IMR-90 (cell line): ENCODE results near the gene CDHR3. TPM values are rescaled to one million over a fixed set of nuclear protein-coding genes. Genes with fewer than 3 reads are reported as not detected.
A peak's percentile ranks its signal among the peaks of the same experiment; 100 is the strongest.

Experiments
- ATAC-seq: fragments of 200-7000 bp; cut with Tn5 transposase; 2 replicates; pipeline ENCODE4 v1.9.1; 2020; ENCODE audit warnings: low read depth, mild to moderate bottlenecking, moderate library complexity
- BruUV-seq: library from RNA; stranded (reverse); fragments of 400-500 nt; replicated peaks from 2 replicates; lab custom pipeline; 2021; lab: Mats Ljungman, UMichigan
- CTCF ChIA-PET: fragments of 300-600 bp; formaldehyde crosslinking; extraction: SDS; loops from one replicate; lab custom pipeline; 2021; ENCODE audit warnings: antibody characterized with exemption; lab: Yijun Ruan, JAX
- POLR2A ChIA-PET: fragments of 300-600 bp; sonication (Branson Sonifier 250); formaldehyde crosslinking; loops from one replicate; lab custom pipeline; 2022; ENCODE audit warnings: antibody characterized with exemption; ENCODE audit not compliant: unreplicated experiment; lab: Charles Lee
- DNase-seq: peaks from one replicate; pipeline ENCODE4 v3.0.0; 2013
- H2AFZ ChIP-seq: replicated peaks from 2 replicates; pipeline ENCODE3; 2013; ENCODE audit warnings: low read length, mild to moderate bottlenecking; ENCODE audit not compliant: poor library complexity
- H2AK5ac ChIP-seq: 2 replicates; pipeline ENCODE4 v1.6.1; 2013; ENCODE audit warnings: low read depth, low read length, inconsistent platforms
- H2AK9ac ChIP-seq: replicated peaks from 2 replicates; pipeline ENCODE3; 2013; ENCODE audit warnings: mild to moderate bottlenecking, low read depth, low read length, moderate library complexity; ENCODE audit not compliant: poor library complexity
- H2BK120ac ChIP-seq: 2 replicates; pipeline ENCODE4 v1.6.1; 2013; ENCODE audit warnings: low read depth, low read length, inconsistent platforms
- H2BK15ac ChIP-seq: 3 replicates; pipeline ENCODE4 v1.6.1; 2013; ENCODE audit warnings: low read depth, low read length, inconsistent platforms
- H2BK20ac ChIP-seq: 2 replicates; pipeline ENCODE4 v1.6.1; 2013; ENCODE audit warnings: low read depth, mild to moderate bottlenecking, inconsistent platforms, low read length, moderate library complexity
- H2BK5ac ChIP-seq: 2 replicates; pipeline ENCODE4 v1.6.1; 2013; ENCODE audit warnings: mild to moderate bottlenecking, low read depth, low read length, inconsistent platforms; ENCODE audit not compliant: poor library complexity, severe bottlenecking
- H3K14ac ChIP-seq: replicated peaks from 2 replicates; pipeline ENCODE4 v1.6.1; 2013; ENCODE audit warnings: low read depth, low read length, inconsistent platforms
- H3K18ac ChIP-seq: 2 replicates; pipeline ENCODE4 v1.6.1; 2013; ENCODE audit warnings: low read depth, low read length, control low read depth
- H3K23ac ChIP-seq: 2 replicates; pipeline ENCODE4 v1.6.1; 2013; ENCODE audit warnings: low read depth, low read length, inconsistent platforms
- H3K27ac ChIP-seq: 2 replicates; pipeline ENCODE4 v1.5.1; 2013; ENCODE audit warnings: mild to moderate bottlenecking, control low read depth, low read length; ENCODE audit not compliant: insufficient read depth
- H3K27me3 ChIP-seq: 2 replicates; pipeline ENCODE4 v1.6.1; 2013; ENCODE audit warnings: low read length; ENCODE audit not compliant: control insufficient read depth, insufficient read depth
- H3K36me3 ChIP-seq: 2 replicates; pipeline ENCODE4 v1.6.1; 2013; ENCODE audit warnings: low read length, mixed read lengths; ENCODE audit not compliant: control insufficient read depth, insufficient read depth
- H3K4ac ChIP-seq: 2 replicates; pipeline ENCODE4 v1.6.1; 2013; ENCODE audit warnings: low read depth, low read length, inconsistent platforms
- H3K4me1 ChIP-seq: 2 replicates; pipeline ENCODE4 v1.6.1; 2013; ENCODE audit warnings: low read length, mixed read lengths; ENCODE audit not compliant: control insufficient read depth, insufficient read depth
- H3K4me2 ChIP-seq: 2 replicates; pipeline ENCODE4 v1.6.1; 2013; ENCODE audit warnings: low read depth, mild to moderate bottlenecking, control low read depth, low read length, moderate library complexity
- H3K4me3 ChIP-seq: 2 replicates; pipeline ENCODE4 v1.5.1; 2013; ENCODE audit warnings: low read depth, mild to moderate bottlenecking, control low read depth, low read length, moderate library complexity; ENCODE audit not compliant: insufficient read depth
- H3K56ac ChIP-seq: 2 replicates; pipeline ENCODE4 v1.6.1; 2013; ENCODE audit warnings: low read length, inconsistent platforms; ENCODE audit not compliant: insufficient read depth; ENCODE audit errors: extremely low read depth
- H3K79me1 ChIP-seq, 2 experiments: 2 replicates each; pipeline ENCODE4 v1.6.1; 2013; ENCODE audit warnings: low read length in 2 of 2, inconsistent platforms in 1 of 2, low read depth in 1 of 2
- H3K9ac ChIP-seq: 2 replicates; pipeline ENCODE4 v1.6.1; 2013; ENCODE audit warnings: low read depth, low read length, control low read depth
- H3K9me1 ChIP-seq: 2 replicates; pipeline ENCODE4 v1.6.1; 2013; ENCODE audit warnings: low read length, inconsistent platforms; ENCODE audit not compliant: insufficient read depth
- H3K9me3 ChIP-seq: 2 replicates; pipeline ENCODE4 v1.6.1; 2013; ENCODE audit warnings: low read length; ENCODE audit not compliant: control insufficient read depth, insufficient read depth
- H4K20me1 ChIP-seq: 2 replicates; pipeline ENCODE4 v1.6.1; 2013; ENCODE audit warnings: low read length, inconsistent platforms; ENCODE audit not compliant: insufficient read depth
- H4K5ac ChIP-seq: 2 replicates; pipeline ENCODE4 v1.6.1; 2013; ENCODE audit warnings: mild to moderate bottlenecking, low read depth, low read length, control low read depth
- H4K8ac ChIP-seq, 2 experiments: 2 replicates each; pipeline ENCODE4 v1.6.1; 2013; ENCODE audit warnings: low read depth in 2 of 2, low read length in 2 of 2, control low read depth in 1 of 2, inconsistent platforms in 1 of 2
- H4K91ac ChIP-seq: 2 replicates; pipeline ENCODE4 v1.6.1; 2013; ENCODE audit warnings: low read depth, low read length, inconsistent platforms; ENCODE audit not compliant: insufficient read depth
- BHLHE40 ChIP-seq: fragments of 150-350 bp; IDR thresholded peaks from 2 replicates; pipeline ENCODE4 v1.6.1; 2016; ENCODE audit warnings: mild to moderate bottlenecking, low read depth, low read length
- CEBPB ChIP-seq: IDR thresholded peaks from 2 replicates; pipeline ENCODE4 v1.6.1; 2012; ENCODE audit warnings: low read depth, low read length, improper control_type of control experiment
- CHD1 ChIP-seq: IDR thresholded peaks from 2 replicates; pipeline ENCODE4 v1.6.1; 2012; ENCODE audit warnings: low read depth, low read length, improper control_type of control experiment
- CTCF ChIP-seq: conservative IDR thresholded peaks from 2 replicates; pipeline ENCODE4 v1.5.1; 2012; ENCODE audit warnings: mild to moderate bottlenecking, low read depth, low read length, improper control_type of control experiment
- ELK1 ChIP-seq: fragments of 150-350 bp; IDR thresholded peaks from 2 replicates; pipeline ENCODE4 v1.6.1; 2016; ENCODE audit warnings: low read depth, mild to moderate bottlenecking, low read length, moderate library complexity, borderline replicate concordance
- MAFK ChIP-seq: IDR thresholded peaks from 2 replicates; pipeline ENCODE4 v1.6.1; 2012; ENCODE audit warnings: low read depth, low read length, improper control_type of control experiment
- MAZ ChIP-seq: IDR thresholded peaks from 2 replicates; pipeline ENCODE4 v1.6.1; 2012; ENCODE audit warnings: low read depth, mild to moderate bottlenecking, low read length, improper control_type of control experiment, moderate library complexity, borderline replicate concordance
- MXI1 ChIP-seq: IDR thresholded peaks from 2 replicates; pipeline ENCODE4 v1.6.1; 2012; ENCODE audit warnings: low read depth, mild to moderate bottlenecking, low read length, moderate library complexity, borderline replicate concordance
- POLR2A ChIP-seq: IDR thresholded peaks from 2 replicates; pipeline ENCODE4 v1.6.1; 2012; ENCODE audit warnings: mild to moderate bottlenecking, low read depth, low read length
- RCOR1 ChIP-seq: IDR thresholded peaks from 2 replicates; pipeline ENCODE4 v1.6.1; 2012; ENCODE audit warnings: mild to moderate bottlenecking, low read length, improper control_type of control experiment; ENCODE audit not compliant: insufficient replicate concordance
- RFX5 ChIP-seq: IDR thresholded peaks from 2 replicates; pipeline ENCODE4 v1.8.0; 2012; ENCODE audit warnings: low read depth, mild to moderate bottlenecking, low read length, moderate library complexity
- SMC3 ChIP-seq: fragments of 150-350 bp; IDR thresholded peaks from 2 replicates; pipeline ENCODE4 v1.6.1; 2016; ENCODE audit warnings: low read depth, mild to moderate bottlenecking, antibody characterized with exemption, low read length, moderate library complexity
- USF2 ChIP-seq: fragments of 150-350 bp; IDR thresholded peaks from 2 replicates; pipeline ENCODE4 v1.6.1; 2017; ENCODE audit warnings: mild to moderate bottlenecking, antibody characterized with exemption, low read length, low read depth
- WGBS, 2 experiments: methylation state at CpG; one replicate each; pipeline versions ENCODE4 v1.1.5 to v1.1.7; 2013; ENCODE audit warnings: missing lambda C conversion rate in 2 of 2; ENCODE audit not compliant: insufficient read length in 1 of 2; ENCODE audit errors: extremely low coverage in 2 of 2; 5-methylcytosine and 5-hydroxymethylcytosine counted together
- dilution Hi-C: fragments of 300-500 bp; cut with HindIII; formaldehyde crosslinking; loops from one replicate; pipeline ENCODE4 v1.14.3; 2018; ENCODE audit warnings: low sequenced_read_pairs; ENCODE audit not compliant: unreplicated experiment
- in situ Hi-C: fragments of 300-500 bp; cut with MboI; formaldehyde crosslinking; loops from 3 replicates; pipeline ENCODE4 v1.14.3; 2019; ENCODE audit warnings: low sequenced_read_pairs, inconsistent platforms, mixed read lengths
- intact Hi-C: fragments of 100-400 bp; cut with micrococcal nuclease; formaldehyde crosslinking; loops from 2 replicates; pipeline ENCODE4 v1.10.0; 2022
- polyA plus RNA-seq, 3 experiments: library from polyadenylated mRNA; depleted of rRNA; stranded (reverse); fragments of >200 nt; gene quantifications; 2 replicates each; pipeline ENCODE4 v1.2.3, GENCODE V29; 2012; ENCODE audit warnings: low replicate concordance in 1 of 3
- total RNA-seq: library from RNA; depleted of rRNA; stranded (reverse); fragments of >200 nt; gene quantifications from 2 replicates; pipeline ENCODE4 v1.2.3, GENCODE V29; 2012

The CDHR3 gene
- total and polyA plus RNA-seq, 2 of the 4 experiments (the other 2 are of a cell fraction) = 0.96 to 1.6 TPM

GRCh38 chr7:106009503-106010226 lies 46.6 kb downstream of the CDHR3 start:
- POLR2A ChIA-PET = no interaction called here
- TF ChIP-seq CHD1 = no peak
- peak; percentile 91 for TF ChIP-seq SMC3
- TF ChIP-seq RCOR1 = peak; percentile 74
- TF ChIP-seq CEBPB = peak; percentile 79
- peak; percentile 58; the same call in 1 of the 2 replicates for TF ChIP-seq MAFK
- no peak for TF ChIP-seq ELK1
- peak; percentile 95 for TF ChIP-seq USF2
- peak; percentile 98 for TF ChIP-seq CTCF
- peak; percentile 64; the same call in 1 of the 2 replicates for TF ChIP-seq MAZ
- no peak for TF ChIP-seq RFX5
- no peak for TF ChIP-seq POLR2A
- TF ChIP-seq BHLHE40 = peak; percentile 100
- TF ChIP-seq MXI1 = peak; percentile 46

More at GRCh38 chr7:106009503-106010226, 46.6 kb downstream of the CDHR3 start:
- Histone ChIP-seq H4K91ac (peak overlapping the region; percentile 79), H3K27ac (peak overlapping the region; percentile 95), H3K79me1 (no peaks in the 10 kb centered on the region), H3K56ac (peak overlapping the region; percentile 55; the same call in 1 of the 2 replicates), H2AK5ac (peak overlapping the region; percentile 67), H2BK20ac (peak overlapping the region; percentile 92), H3K27me3 (no peaks in the 10 kb centered on the region), H3K4me1 (peaks cover 26% of the 10 kb centered on the region), H4K20me1 (no peaks in the 10 kb centered on the region), H4K8ac (peak overlapping the region in 1 of 2 experiments; percentile 80; a peak in 2 of 4 replicates), H3K23ac (peak overlapping the region; percentile 72), H2BK120ac (peak overlapping the region; percentile 90), H3K4me3 (no peak overlapping the region), H3K18ac (peak overlapping the region; percentile 89; the same call in 1 of the 2 replicates), H2AFZ (peak overlapping the region; percentile 67), H3K36me3 (no peaks in the 10 kb centered on the region), H3K4me2 (peak overlapping the region; percentile 42), H4K5ac (peak overlapping the region; percentile 85; the same call in 1 of the 2 replicates), H2AK9ac (peak overlapping the region; percentile 6), H3K4ac (peak overlapping the region; percentile 83), H3K9me1 (peaks cover 20% of the 10 kb centered on the region), H3K9me3 (peaks cover 6% of the 10 kb centered on the region), H2BK5ac (peak overlapping the region; percentile 81), H2BK15ac (0 out of 3 replicates have a peak overlapping the region, but pooled peaks have one; percentile 39), H3K14ac (peak overlapping the region; percentile 88), H3K9ac (peak overlapping the region; percentile 23; the same call in 1 of the 2 replicates)
- BruUV-seq = no TSS peak
- WGBS, 2 experiments = 0% methylated on average over 20 of the region's 29 CpGs; no CpG with 5 or more reads in 1 of the 2 experiments
- dilution Hi-C loops (no loop called here), intact Hi-C loops (loop anchor here (1.0 kb wide), 6 partner anchors 30 to 357 kb away; partner anchors contain the start of gene ATXN7L1), in situ Hi-C loops (loop anchor here (5.0 kb wide), 1 partner anchor 242 kb away; no protein-coding TSS in a partner anchor)
- peak; percentile 98 for DNase-seq
- ATAC-seq = peak; percentile 84
- CTCF ChIA-PET = interaction anchor here (0.6 to 1.0 kb wide), 8 partner anchors 10 to 419 kb away, joined by 3 to 5 read pairs (median 4); no protein-coding TSS in a partner anchor
